Thyroid gland (tissue), 4 donors: Measurements from ENCODE around the gene AVP. TPM values are rescaled to one million over a fixed set of nuclear protein-coding genes. Genes with fewer than 3 reads are reported as not detected.
"Not testable (repeated sequence)": the region's sequence is repeated elsewhere in the genome, so short reads cannot be mapped to it uniquely, and the experiment has no call there.

ENCODE experiments used
- DNase-seq, 2 donors: peaks; one replicate each; pipeline ENCODE4 v3.0.0-alpha.2; 2019
- H3K27ac ChIP-seq, 3 donors: fragments of 200-600 bp; sonication (generic); 1 replicate in 2 of 3; 2 replicates in 1 of 3; pipeline ENCODE4 v1.5.1; 2016 to 2019; ENCODE audit warnings: mild to moderate bottlenecking in 1 of 3, moderate library complexity in 1 of 3
- H3K27me3 ChIP-seq: fragments of 200-600 bp; sonication (generic); one replicate; pipeline ENCODE4 v1.5.1; 2019
- H3K36me3 ChIP-seq, 2 donors: fragments of 200-600 bp; sonication (generic); one replicate each; pipeline ENCODE4 v1.5.1; 2016 to 2019
- H3K4me1 ChIP-seq, 2 donors: fragments of 200-600 bp; sonication (generic); one replicate each; pipeline ENCODE4 v1.5.1; 2017 to 2019
- H3K4me3 ChIP-seq, 3 donors: fragments of 200-600 bp; sonication (generic); replicated peaks in 1 of 3; 1 replicate in 2 of 3; 2 replicates in 1 of 3; pipeline ENCODE4 v1.5.1; 2016; ENCODE audit warnings: mild to moderate bottlenecking in 1 of 3
- H3K9me3 ChIP-seq: fragments of 200-600 bp; sonication (generic); one replicate; pipeline ENCODE4 v1.5.1; 2017
- POLR2A ChIP-seq, 2 donors: fragments of 450-650 bp; IDR thresholded peaks; one replicate each; pipeline ENCODE4 v1.6.1; 2017; ENCODE audit warnings: antibody characterized with exemption in 2 of 2, mild to moderate bottlenecking in 2 of 2, moderate library complexity in 1 of 2
- WGBS, 2 donors: methylation state at CpG; one replicate each; pipeline ENCODE4 v1.1.5; 2017; 5-methylcytosine and 5-hydroxymethylcytosine counted together
- intact Hi-C: fragments of 100-400 bp; cut with DNase I; formaldehyde crosslinking; loops from one replicate; pipeline ENCODE4 v1.15.1; 2023
- total RNA-seq, 4 donors: library from RNA; depleted of rRNA; stranded (reverse); fragments of >200 nt; gene quantifications; one replicate each; pipeline ENCODE4 v1.2.3, GENCODE V29; 2016
- TF ChIP-seq, protein P1 (sequence below), 6 experiments: fragments of 200-600 bp in 3 of 6; fragments of 450-650 bp in 3 of 6; sonication (generic) in 3 of 6; IDR thresholded peaks; one replicate each; pipeline ENCODE4 v1.5.1; 2016 to 2019; ENCODE audit warnings: antibody characterized with exemption in 6 of 6, mild to moderate bottlenecking in 2 of 6, inconsistent platforms in 1 of 6, moderate library complexity in 1 of 6

AVP gene
- total RNA-seq, 4 donors from 2014 or later, result not detected

DNA sequence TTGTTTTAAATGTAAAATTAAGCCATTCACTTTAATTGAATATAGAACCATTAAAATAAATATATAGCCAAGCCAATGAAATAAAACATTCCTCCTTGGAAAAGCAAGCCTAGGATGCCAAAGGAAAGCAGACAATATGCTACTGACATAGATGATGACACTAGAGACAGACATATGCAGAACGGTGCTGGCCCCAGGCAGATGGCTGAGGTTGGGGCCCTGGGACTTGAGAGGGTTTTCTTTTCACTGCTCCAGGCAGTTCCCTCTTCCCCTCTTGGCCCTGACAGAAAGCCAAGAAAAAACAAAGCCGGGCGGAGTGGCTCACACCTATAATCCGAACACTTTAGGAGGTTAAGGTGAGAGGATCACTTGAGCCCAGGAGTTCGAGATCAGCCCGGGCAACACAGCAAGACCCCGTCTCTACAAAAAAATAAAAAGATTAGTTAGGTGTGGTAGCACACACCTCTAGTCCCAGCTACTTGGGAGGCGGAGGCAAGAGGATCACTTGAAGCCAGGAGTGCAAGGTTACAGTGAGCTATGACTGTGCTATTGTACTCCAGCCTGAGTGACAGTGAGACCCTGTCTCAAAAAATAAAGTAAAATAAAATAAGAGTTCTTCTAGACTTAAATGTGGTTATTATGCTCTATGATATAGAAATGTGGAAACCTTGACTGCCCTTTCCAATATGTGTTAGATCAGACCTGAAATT is 43.9 kb upstream of the AVP start:
- Histone ChIP-seq H3K4me3 (no peak overlapping the region), H3K27me3 (no peaks in the 10 kb centered on the region), H3K9me3 (no peaks in the 10 kb centered on the region), H3K27ac (no peak overlapping the region), H3K36me3 (no peaks in the 10 kb centered on the region), H3K4me1 (no peaks in the 10 kb centered on the region)
- TF ChIP-seq, protein P1, sequence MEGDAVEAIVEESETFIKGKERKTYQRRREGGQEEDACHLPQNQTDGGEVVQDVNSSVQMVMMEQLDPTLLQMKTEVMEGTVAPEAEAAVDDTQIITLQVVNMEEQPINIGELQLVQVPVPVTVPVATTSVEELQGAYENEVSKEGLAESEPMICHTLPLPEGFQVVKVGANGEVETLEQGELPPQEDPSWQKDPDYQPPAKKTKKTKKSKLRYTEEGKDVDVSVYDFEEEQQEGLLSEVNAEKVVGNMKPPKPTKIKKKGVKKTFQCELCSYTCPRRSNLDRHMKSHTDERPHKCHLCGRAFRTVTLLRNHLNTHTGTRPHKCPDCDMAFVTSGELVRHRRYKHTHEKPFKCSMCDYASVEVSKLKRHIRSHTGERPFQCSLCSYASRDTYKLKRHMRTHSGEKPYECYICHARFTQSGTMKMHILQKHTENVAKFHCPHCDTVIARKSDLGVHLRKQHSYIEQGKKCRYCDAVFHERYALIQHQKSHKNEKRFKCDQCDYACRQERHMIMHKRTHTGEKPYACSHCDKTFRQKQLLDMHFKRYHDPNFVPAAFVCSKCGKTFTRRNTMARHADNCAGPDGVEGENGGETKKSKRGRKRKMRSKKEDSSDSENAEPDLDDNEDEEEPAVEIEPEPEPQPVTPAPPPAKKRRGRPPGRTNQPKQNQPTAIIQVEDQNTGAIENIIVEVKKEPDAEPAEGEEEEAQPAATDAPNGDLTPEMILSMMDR (IDR thresholded peaks at IDR 0.05), result no peak
- TF ChIP-seq POLR2A (IDR thresholded peaks at IDR 0.05), result no peak
- no peak for DNase-seq
- intact Hi-C loops, result no loop called here
- 72 to 74% methylated on average over 8 of the region's 8 CpGs for WGBS, 2 donors

DNA sequence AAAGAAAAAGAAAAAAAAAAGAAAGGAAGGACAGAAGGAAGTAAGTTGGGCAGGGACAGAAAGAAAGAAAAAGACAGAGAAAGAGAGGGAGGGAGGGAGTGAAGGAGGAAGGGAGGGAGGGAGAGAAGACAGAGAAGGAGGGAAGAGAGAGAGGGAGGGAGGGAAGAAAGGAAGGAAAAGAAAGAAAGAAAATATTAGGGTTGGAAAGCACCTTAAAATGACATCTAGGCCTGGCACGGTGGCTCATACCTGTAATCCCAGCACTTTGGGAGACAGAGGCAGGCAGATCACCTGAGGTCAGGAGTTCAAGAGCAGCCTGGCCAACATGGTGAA is 42.0 kb upstream of the AVP start:
- Histone ChIP-seq H3K36me3 (peaks cover 5 to 7% of the 10 kb centered on the region in 2 donors), H3K4me3 (no peak overlapping the region), H3K27me3 (no peaks in the 10 kb centered on the region), H3K27ac (no peak overlapping the region), H3K9me3 (no peaks in the 10 kb centered on the region), H3K4me1 (no peaks in the 10 kb centered on the region)
- no peak for TF ChIP-seq POLR2A (IDR thresholded peaks at IDR 0.05)
- TF ChIP-seq, protein P1 (IDR thresholded peaks at IDR 0.05), result no peak
- DNase-seq, result no peak
- 90 to 95% methylated on average over 1 of the region's 1 CpG for WGBS, 2 donors
- intact Hi-C loops, result no loop called here

DNA sequence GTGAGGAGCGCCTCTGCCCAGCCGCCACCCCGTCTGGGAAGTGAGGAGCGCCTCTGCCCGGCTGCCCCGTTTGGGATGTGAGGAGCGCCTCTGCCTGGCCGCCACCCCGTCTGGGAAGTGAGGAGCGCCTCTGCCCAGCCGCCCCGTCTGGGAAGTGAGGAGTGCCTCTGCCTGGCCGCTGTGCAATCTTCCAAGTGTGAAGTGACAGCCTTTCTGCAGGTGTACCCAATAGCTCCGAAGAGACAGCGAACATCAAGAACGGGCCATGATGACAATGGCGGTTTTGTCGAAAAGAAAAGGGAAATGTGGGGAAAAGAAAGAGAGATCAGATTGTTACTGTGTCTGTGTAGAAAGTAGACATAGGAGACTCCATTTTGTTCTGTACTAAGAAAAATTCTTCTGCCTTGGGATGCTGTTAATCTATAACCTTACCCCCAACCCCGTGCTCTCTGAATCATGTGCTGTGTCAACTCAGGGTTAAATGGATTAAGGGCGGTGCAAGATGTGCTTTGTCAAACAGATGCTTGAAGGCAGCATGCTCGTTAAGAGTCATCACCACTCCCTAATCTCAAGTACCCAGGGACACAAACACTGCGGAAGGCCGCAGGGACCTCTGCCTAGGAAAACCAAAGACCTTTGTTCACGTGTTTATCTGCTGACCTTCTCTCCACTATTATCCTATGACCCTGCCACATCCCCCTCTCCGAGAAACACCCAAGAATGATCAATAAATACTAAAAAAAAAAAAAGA is 41.4 kb upstream of the AVP start:
- WGBS, 2 donors, result 81 to 84% methylated on average over 18 to 22 of the region's 25 CpGs
- H3K9me3 ChIP-seq, H3K4me3 ChIP-seq, H3K27me3 ChIP-seq, H3K27ac ChIP-seq, intact Hi-C loops, H3K4me1 ChIP-seq, DNase-seq: not testable (repeated sequence)
- peaks cover 8 to 12% of the 10 kb centered on the region in 2 donors for H3K36me3 ChIP-seq

DNA sequence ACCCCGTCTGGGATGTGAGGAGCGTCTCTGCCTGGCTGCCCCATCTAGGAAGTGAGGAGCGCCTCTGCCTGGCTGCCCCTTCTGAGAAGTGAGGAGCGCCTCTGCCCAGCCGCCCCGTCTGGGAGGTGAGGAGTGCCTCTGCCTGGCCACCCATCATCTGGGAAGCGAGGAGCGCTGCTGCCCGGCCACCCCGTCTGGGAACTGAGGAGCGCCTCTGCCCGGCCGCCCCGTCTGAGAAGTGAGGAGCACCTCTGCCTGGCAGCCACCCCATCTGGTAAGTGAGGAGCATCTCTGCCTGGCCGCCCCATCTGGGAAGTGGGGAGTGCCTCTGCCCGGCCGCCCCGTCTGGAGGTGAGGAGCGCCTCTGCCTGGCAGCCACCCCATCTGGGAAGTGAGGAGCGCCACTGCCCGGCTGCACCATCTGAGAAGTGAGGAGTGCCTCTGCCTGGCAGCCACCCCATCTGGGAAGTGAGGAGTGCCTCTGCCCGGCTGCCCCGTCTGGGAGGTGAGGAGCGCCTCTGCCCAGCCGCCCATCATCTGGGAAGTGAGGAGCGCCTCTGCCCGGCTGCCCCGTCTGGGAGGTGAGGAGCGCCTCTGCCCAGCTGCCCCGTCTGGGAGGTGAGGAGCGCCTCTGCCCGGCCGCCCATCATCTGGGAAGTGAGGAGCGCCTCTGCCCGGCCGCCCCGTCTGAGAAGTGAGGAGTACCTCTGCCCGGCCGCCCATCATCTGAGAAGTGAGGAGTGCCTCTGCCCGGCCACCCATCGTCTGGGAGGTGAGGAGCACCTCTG is 40.4 kb upstream of the AVP start:
- not testable (repeated sequence) for H3K4me1 ChIP-seq

DNA sequence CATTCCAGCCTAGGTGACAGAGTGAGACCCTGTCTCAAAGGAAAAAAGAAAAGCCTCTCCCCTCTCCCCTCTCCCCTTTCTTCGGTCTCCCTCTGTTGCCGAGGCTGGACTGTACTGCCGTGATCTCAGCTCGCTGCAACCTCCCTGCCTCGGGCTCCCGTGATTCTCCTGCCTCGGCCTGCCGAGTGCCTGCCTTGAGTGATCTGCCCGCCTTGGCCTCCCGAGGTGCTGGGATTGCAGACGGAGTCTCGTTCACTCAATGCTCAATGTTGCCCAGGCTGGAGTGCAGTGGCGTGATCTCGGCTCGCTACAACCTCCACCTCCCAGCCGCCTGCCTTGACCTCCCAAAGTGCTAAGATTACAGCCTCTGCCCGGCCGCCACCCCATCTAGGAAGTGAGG is 39.6 kb upstream of the AVP start:
- DNase-seq, H3K4me1 ChIP-seq, intact Hi-C loops, H3K27me3 ChIP-seq, H3K27ac ChIP-seq, H3K9me3 ChIP-seq, H3K4me3 ChIP-seq: not testable (repeated sequence)
- peaks cover 8 to 12% of the 10 kb centered on the region in 2 donors for H3K36me3 ChIP-seq
- 100% methylated on average over 12 to 16 of the region's 18 CpGs for WGBS, 2 donors

More for the DNA sequence above, 40.4 kb upstream of the AVP start:
- DNase-seq, H3K4me3 ChIP-seq, H3K27ac ChIP-seq, H3K27me3 ChIP-seq, H3K9me3 ChIP-seq, intact Hi-C loops: not testable (repeated sequence)
- WGBS, 2 donors, result 90 to 98% methylated on average over 10 to 13 of the region's 41 CpGs
- H3K36me3 ChIP-seq, result peaks cover 8 to 12% of the 10 kb centered on the region in 2 donors

DNA sequence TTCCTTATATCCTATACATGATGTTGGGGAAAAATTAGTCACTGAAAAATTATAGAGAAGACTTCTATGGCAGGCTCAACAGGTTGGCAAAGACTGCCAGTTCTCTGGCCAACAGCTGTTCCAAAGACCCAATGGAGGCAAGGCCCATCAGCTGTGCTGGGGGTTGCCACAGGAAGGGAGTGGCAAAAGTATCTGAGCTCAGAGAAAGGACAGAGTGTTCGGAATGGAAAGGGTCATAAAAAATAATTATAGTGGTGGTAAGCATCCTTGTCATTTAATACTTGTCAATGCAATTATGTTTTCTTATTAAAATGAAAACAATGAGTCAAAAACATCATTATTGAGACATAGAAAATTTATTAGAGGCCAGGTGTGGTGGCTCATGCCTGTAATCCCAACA is 39.0 kb upstream of the AVP start:
- Histone ChIP-seq H3K27me3 (no peaks in the 10 kb centered on the region), H3K36me3 (peaks cover 8 to 12% of the 10 kb centered on the region in 2 donors), H3K4me3 (no peak overlapping the region), H3K9me3 (no peaks in the 10 kb centered on the region), H3K27ac (no peak overlapping the region), H3K4me1 (no peaks in the 10 kb centered on the region)
- DNase-seq, result no peak
- intact Hi-C loops, result no loop called here
- WGBS, 2 donors, result 89 to 100% methylated on average over 1 of the region's 1 CpG
- no peak for TF ChIP-seq POLR2A (IDR thresholded peaks at IDR 0.05)
- TF ChIP-seq, protein P1 (IDR thresholded peaks at IDR 0.05), result no peak
